LNCaP clone FGC (cell line): ENCODE data around the gene GRAMD2A.

ENCODE experiments used
- DNase-seq: peaks from one replicate; pipeline ENCODE4 v3.0.0-alpha.2; 2011; ENCODE audit warnings: low read depth
- H3K4me3 ChIP-seq: 2 replicates; pipeline ENCODE4 v1.5.1; 2011; ENCODE audit warnings: mild to moderate bottlenecking, low read depth, low read length, control low read depth
- TF ChIP-seq, protein P1 (sequence below): IDR thresholded peaks from 2 replicates; pipeline ENCODE4 v1.5.1; 2012; ENCODE audit warnings: mild to moderate bottlenecking; ENCODE audit not compliant: control insufficient read depth, insufficient read depth; ENCODE audit errors: extremely low read depth

GRAMD2A gene

DNA sequence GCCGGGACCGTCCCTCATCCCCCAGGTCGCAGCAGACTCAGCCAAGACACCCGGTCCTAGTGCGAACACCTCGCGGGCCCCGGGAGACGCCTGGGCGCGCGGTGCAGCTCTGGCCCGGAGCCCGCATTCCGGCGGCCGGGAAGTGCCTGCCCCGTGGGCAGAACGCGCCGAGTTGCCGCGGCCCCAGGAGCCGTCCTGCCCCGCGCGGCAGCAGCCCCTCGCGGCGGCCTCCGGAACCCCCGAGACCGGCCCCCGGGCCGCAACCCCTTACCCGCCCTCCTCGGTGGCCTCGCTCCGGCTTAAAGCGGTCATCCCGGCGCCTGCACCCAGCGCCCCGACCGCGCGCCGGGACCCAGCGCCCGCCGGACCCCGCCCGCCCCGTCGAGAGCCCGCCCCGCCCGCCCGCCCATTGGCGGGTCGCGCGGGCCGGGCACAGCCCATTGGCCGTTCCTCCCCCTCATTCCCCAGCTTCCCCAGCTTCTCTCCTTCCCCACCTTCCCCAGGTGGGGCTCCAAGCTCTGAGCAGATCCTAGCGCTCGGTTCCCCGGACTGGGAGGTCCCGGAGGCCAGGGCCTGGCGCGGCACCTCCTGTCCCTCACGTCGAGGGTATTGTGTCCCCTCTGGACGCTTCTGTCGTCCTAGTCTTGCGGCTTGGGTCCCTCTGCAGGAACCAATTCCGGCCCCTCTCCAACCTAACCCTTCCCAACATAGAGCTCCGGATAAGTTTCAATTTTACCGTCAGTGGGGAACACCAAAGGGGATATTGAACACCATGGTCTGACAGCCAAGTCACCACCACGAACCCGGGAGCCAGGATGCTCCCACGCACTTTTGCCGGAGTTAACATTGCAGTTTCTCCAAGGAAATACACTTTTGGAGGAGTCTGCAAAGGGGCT is at the start of gene GRAMD2A:
Gene GRAMD2A, minus strand, starts transcription at position 328 of the 896 bp plus-strand sequence.
- DNase-seq: no peak
- TF ChIP-seq, protein P1, sequence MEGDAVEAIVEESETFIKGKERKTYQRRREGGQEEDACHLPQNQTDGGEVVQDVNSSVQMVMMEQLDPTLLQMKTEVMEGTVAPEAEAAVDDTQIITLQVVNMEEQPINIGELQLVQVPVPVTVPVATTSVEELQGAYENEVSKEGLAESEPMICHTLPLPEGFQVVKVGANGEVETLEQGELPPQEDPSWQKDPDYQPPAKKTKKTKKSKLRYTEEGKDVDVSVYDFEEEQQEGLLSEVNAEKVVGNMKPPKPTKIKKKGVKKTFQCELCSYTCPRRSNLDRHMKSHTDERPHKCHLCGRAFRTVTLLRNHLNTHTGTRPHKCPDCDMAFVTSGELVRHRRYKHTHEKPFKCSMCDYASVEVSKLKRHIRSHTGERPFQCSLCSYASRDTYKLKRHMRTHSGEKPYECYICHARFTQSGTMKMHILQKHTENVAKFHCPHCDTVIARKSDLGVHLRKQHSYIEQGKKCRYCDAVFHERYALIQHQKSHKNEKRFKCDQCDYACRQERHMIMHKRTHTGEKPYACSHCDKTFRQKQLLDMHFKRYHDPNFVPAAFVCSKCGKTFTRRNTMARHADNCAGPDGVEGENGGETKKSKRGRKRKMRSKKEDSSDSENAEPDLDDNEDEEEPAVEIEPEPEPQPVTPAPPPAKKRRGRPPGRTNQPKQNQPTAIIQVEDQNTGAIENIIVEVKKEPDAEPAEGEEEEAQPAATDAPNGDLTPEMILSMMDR: no peak
- H3K4me3 ChIP-seq: no peak within 1 kb of the TSS

DNA sequence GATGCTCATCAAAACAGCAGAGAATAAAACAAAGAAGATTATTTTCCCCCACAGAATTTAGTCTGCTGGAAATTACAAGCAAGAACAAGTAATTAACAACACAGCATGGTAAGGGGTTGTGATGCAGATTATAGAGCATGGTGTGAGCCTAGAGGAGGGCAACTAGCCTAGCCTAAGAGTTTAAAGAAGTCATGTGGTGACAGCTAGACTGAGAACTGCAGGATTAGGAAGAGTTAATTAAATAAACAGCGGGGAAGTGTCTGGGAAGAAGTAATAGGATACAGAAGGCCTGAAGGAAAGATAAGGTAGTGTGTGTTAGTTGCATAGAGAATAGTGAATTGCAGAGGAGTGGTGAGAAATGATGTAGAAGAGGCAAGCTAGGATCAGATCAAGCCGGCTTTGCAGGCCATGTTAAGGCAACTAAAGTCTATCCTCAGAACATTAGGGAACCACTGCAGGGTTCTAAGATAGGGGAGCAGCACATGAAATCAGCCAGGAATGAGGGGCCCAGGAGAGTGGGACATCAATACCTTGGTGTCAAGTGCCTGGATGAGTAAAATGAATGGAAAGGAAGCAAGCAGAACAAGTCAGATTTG is 45.3 kb upstream of the GRAMD2A start:
- TF ChIP-seq, protein P1: no peak
- no peak overlapping the region for H3K4me3 ChIP-seq

DNA sequence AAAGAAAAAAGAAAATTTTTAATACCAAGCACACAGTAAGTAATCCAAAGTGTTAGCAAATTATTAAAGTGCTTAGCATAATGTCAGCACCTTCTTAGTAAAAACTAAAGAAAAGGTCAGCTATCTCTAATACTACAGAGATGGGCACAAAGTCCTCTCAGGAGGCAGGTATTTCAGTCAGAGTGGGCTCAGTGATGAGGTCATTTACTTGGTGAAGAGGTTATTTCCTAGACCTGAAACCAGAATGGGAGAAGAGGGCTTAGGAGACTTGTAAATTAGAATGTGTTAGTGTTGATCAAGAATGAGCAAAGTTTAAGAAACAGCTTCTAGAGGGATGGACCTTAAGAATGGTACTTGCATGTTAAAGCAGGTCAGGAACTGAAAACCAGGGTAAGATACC is 42.1 kb upstream of the GRAMD2A start:
- DNase-seq: no peak
- TF ChIP-seq, protein P1: no peak
- H3K4me3 ChIP-seq: no peak overlapping the region

More for the DNA sequence above, 45.3 kb upstream of the GRAMD2A start:
- DNase-seq: no peak

DNA sequence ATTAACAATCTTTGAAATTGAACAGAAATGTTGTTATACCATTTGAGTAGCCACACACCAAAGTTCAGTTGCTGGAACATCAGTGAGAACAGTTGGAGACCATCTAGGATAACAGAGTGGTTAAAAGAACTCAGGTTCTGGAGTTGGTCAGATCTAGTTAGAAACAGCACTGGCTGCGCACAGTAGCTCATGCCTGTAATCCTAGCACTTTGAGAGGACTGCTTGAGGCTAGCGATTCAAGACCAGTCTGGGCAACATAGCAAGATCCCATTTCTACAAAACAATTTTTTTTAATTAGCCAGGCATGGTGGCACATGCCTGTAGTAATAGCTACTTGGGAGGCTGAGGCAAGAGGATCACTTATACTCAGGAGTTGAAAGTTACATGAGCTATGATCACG is 41.0 kb upstream of the GRAMD2A start:
- TF ChIP-seq, protein P1: no peak
- H3K4me3 ChIP-seq: no peak overlapping the region
- DNase-seq: no peak

DNA sequence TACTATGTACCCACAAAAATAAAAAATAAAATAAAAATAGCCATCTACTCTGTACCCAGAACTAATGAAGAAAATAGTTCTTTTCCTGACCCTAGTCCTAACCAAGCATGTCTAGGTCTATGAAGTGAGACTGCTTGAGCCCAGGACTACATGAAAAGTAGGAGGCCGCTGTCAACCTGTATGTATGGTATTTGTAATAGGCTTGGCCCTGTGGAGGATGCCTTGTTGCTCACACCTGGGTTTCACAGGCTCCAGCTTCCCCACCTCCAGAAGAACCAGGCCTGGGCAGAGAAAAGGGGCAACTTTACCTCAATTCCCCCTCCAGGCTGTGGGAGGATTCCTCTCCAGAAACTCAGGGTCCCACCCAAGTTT is 40.3 kb upstream of the GRAMD2A start:
- H3K4me3 ChIP-seq: no peak overlapping the region
- no peak for DNase-seq
- TF ChIP-seq, protein P1: no peak

DNA sequence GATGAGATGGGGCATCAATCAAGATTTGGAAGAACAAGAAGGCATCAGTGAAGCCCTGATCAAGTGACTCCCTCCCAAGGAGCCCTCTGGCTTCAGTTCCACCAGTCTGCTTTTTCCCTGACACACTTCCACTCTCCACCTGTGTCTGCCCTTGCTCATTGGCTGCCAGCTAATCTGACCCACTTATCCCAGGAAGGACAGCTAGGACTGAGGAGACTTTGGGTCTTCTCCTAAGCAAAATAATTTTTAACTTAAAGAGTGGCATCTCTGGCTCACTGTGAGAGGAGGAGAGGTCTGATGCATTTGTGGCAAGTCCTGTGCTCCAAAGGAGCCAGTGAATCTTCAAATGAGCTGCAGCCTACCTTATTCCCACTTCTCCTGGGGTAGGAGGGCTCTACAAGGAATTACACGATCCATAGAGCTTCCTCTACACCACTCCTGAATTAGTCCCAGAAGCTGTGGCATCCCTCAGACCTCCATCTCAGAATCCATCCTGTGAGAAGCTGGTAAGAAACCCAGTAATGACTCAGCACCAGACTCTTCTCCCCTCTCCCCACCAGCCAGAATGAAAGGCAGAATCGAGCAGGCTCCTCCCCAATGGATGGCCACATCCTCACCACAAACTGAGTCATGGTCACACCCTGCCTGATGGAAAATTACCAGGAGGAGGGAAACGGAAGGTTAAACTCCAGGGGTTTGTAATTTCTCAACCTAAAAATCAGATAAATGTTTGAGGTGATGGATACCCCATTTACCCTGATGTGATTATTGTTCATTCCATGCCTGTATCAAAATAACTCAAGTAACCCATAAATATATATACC is 39.7 kb upstream of the GRAMD2A start:
- DNase-seq: no peak
- H3K4me3 ChIP-seq: no peak overlapping the region

More for the DNA sequence above, 39.7 kb upstream of the GRAMD2A start:
- TF ChIP-seq, protein P1: no peak
